Endothelial cell of umbilical vein (primary cell): Measurements from ENCODE around the gene TMEM234. TPM values are rescaled to one million over a fixed set of nuclear protein-coding genes. Genes with fewer than 3 reads are reported as not detected.
A peak's percentile ranks its signal among the peaks of the same experiment; 100 is the strongest.

Experiments
- BruUV-seq: library from RNA; stranded (reverse); fragments of 400-500 nt; replicated peaks from 2 replicates; lab custom pipeline; 2021; lab: Mats Ljungman, UMichigan
- CTCF ChIA-PET: fragments of 300-600, 350-600 bp; sonication (Branson Sonifier 250); formaldehyde crosslinking; loops from one replicate; lab custom pipeline; 2021; ENCODE audit warnings: antibody characterized with exemption, inconsistent platforms; lab: Charles Lee
- POLR2A ChIA-PET: fragments of 300-600, 350-600 bp; sonication (Branson Sonifier 250); formaldehyde crosslinking; loops from one replicate; lab custom pipeline; 2021; ENCODE audit warnings: antibody characterized with exemption, inconsistent platforms; lab: Charles Lee
- DNase-seq: peaks from one replicate; pipeline ENCODE4 v3.0.0-alpha.2; 2011; ENCODE audit warnings: low read depth, low spot score
- FAIRE-seq: peaks from 2 replicates; lab custom pipeline; 2011; peaks lifted over from hg19 to GRCh38; lab: Jason Lieb, UNC
- H2AFZ ChIP-seq: 2 replicates; pipeline ENCODE4 v1.6.0; 2012; ENCODE audit warnings: low read depth, low read length, control low read depth, inconsistent platforms
- H3K27ac ChIP-seq: 2 replicates; pipeline ENCODE4 v1.5.1; 2011; ENCODE audit warnings: low read depth, mild to moderate bottlenecking, control low read depth, low read length, moderate library complexity; ENCODE audit not compliant: insufficient read depth
- H3K27me3 ChIP-seq, 2 experiments: 2 replicates each; pipeline versions ENCODE4 v1.6.0 to v1.6.1; 2011; ENCODE audit warnings: low read length in 2 of 2, mixed read lengths in 1 of 2; ENCODE audit not compliant: control insufficient read depth in 2 of 2, insufficient read depth in 2 of 2
- H3K36me3 ChIP-seq, 2 experiments: 2 replicates in 1 of 2; 3 replicates in 1 of 2; pipeline ENCODE4 v1.5.1; 2011; ENCODE audit warnings: low read length in 2 of 2, mild to moderate bottlenecking in 1 of 2, moderate library complexity in 1 of 2; ENCODE audit not compliant: control insufficient read depth in 2 of 2, insufficient read depth in 2 of 2; ENCODE audit errors: extremely low read depth in 1 of 2
- H3K4me1 ChIP-seq: 3 replicates; pipeline ENCODE4 v1.5.1; 2011; ENCODE audit warnings: mild to moderate bottlenecking, low read length; ENCODE audit not compliant: control insufficient read depth, insufficient read depth; ENCODE audit errors: extremely low read depth
- H3K4me2 ChIP-seq: 2 replicates; pipeline ENCODE4 v1.6.1; 2011; ENCODE audit warnings: low read length, control low read depth, mixed read lengths; ENCODE audit not compliant: insufficient read depth
- H3K4me3 ChIP-seq, 3 experiments: fragments of 200-600 bp in 1 of 3; sonication (generic), shearing (Covaris generic) in 1 of 3; replicated peaks in 1 of 3; 2 replicates each; pipeline ENCODE4 v1.5.1; 2011 to 2016; ENCODE audit warnings: control low read depth in 3 of 3, low read length in 3 of 3, mild to moderate bottlenecking in 2 of 3, inconsistent platforms in 1 of 3, low read depth in 1 of 3, moderate library complexity in 1 of 3; ENCODE audit not compliant: insufficient read depth in 1 of 3
- H3K79me2 ChIP-seq: 2 replicates; pipeline ENCODE4 v1.6.0; 2012; ENCODE audit warnings: low read length, inconsistent platforms; ENCODE audit not compliant: control insufficient read depth, insufficient read depth
- H3K9ac ChIP-seq: replicated peaks from 2 replicates; pipeline ENCODE3; 2011; ENCODE audit warnings: low read length, control low read depth; ENCODE audit not compliant: insufficient read depth; ENCODE audit errors: extremely low read depth
- H3K9me1 ChIP-seq: replicated peaks from 3 replicates; pipeline ENCODE4 v1.6.0; 2011; ENCODE audit warnings: mild to moderate bottlenecking, low read length; ENCODE audit not compliant: control insufficient read depth, insufficient read depth; ENCODE audit errors: extremely low read depth
- H3K9me3 ChIP-seq: replicated peaks from 2 replicates; pipeline ENCODE4 v1.5.1; 2012; ENCODE audit warnings: low read length, inconsistent platforms; ENCODE audit not compliant: control insufficient read depth, insufficient read depth
- H4K20me1 ChIP-seq: replicated peaks from 2 replicates; pipeline ENCODE3; 2011; ENCODE audit warnings: mild to moderate bottlenecking, low read length; ENCODE audit not compliant: control insufficient read depth, insufficient read depth; ENCODE audit errors: extremely low read depth
- CTCF ChIP-seq, 2 donors: IDR thresholded peaks; 1 replicate in 1 of 2; 2 replicates in 1 of 2; pipeline ENCODE4 v1.5.1; 2011; ENCODE audit warnings: low read length in 2 of 2, mild to moderate bottlenecking in 2 of 2, moderate library complexity in 2 of 2, control low read depth in 1 of 2, inconsistent platforms in 1 of 2, low read depth in 1 of 2; ENCODE audit not compliant: insufficient read depth in 1 of 2; ENCODE audit errors: extremely low read depth in 1 of 2
- EZH2 ChIP-seq: IDR thresholded peaks from 2 replicates; pipeline ENCODE4 v1.6.1; 2012; ENCODE audit warnings: borderline replicate concordance, low read depth, mild to moderate bottlenecking, moderate library complexity, low read length, inconsistent platforms; ENCODE audit not compliant: severe bottlenecking
- FOS ChIP-seq: IDR thresholded peaks from 2 replicates; pipeline ENCODE4 v1.6.1; 2011; ENCODE audit warnings: mild to moderate bottlenecking, low read length, moderate library complexity, borderline replicate concordance; ENCODE audit not compliant: insufficient read depth
- GATA2 ChIP-seq: IDR thresholded peaks from 2 replicates; pipeline ENCODE4 v1.7.0; 2011; ENCODE audit warnings: low read depth, mild to moderate bottlenecking, moderate library complexity, mixed read lengths, low read length; ENCODE audit not compliant: insufficient read length, insufficient read depth
- JUN ChIP-seq: IDR thresholded peaks from 2 replicates; pipeline ENCODE4 v1.6.1; 2011; ENCODE audit warnings: borderline replicate concordance, low read depth; ENCODE audit not compliant: insufficient read length, insufficient read depth
- MAX ChIP-seq: IDR thresholded peaks from 2 replicates; pipeline ENCODE4 v1.6.1; 2011; ENCODE audit not compliant: insufficient read depth, insufficient read length
- MYC ChIP-seq: IDR thresholded peaks from one replicate; pipeline ENCODE4 v1.6.1; 2011; ENCODE audit warnings: mild to moderate bottlenecking, low read depth, low read length
- POLR2AphosphoS5 ChIP-seq: IDR thresholded peaks from 2 replicates; pipeline ENCODE4 v1.6.1; 2012; ENCODE audit warnings: low read depth, mild to moderate bottlenecking, control low read depth, low read length, moderate library complexity; ENCODE audit not compliant: insufficient read depth
- dilution Hi-C: fragments of 300-500 bp; cut with MboI; formaldehyde crosslinking; loops from one replicate; pipeline ENCODE4 v1.15.0; 2019; ENCODE audit warnings: low sequenced_read_pairs; ENCODE audit not compliant: extremely low pct_ligation_motif_present
- intact Hi-C: fragments of 100-400 bp; cut with micrococcal nuclease; formaldehyde crosslinking; loops from one replicate; pipeline ENCODE4 v1.10.0; 2022
- polyA plus RNA-seq, 4 experiments: library from polyadenylated mRNA; depleted of rRNA in 3 of 4; stranded (reverse) in 3 of 4; unstranded in 1 of 4; fragments of >200 nt; gene quantifications; 2 replicates each; pipeline versions ENCODE4 v1.2.1 to v1.2.3, GENCODE V29; 2011 to 2012; ENCODE audit warnings: missing spikeins in 1 of 4
- total RNA-seq: library from RNA; stranded (reverse); gene quantifications from 2 replicates; pipeline ENCODE4 v1.2.3, GENCODE V29; 2021

Gene TMEM234
- total and polyA plus RNA-seq, 2 donors (not counting 3 experiments of a cell fraction or from before 2014, with no cell fraction given): 20.7 to 21.3 TPM

GRCh38 chr1:32178380-32179192 lies 43.6 kb downstream of the TMEM234 start:
- intact Hi-C loops: loop anchor here (2.0 kb wide), 2 partner anchors 62 to 70 kb away; partner anchors contain the start of gene KPNA6
- H4K20me1 ChIP-seq: no peaks in the 10 kb centered on the region
- H3K4me3 ChIP-seq: no peak overlapping the region
- peaks cover 30% of the 10 kb centered on the region for H3K79me2 ChIP-seq
- peak overlapping the region; percentile 88 for H3K27ac ChIP-seq
- no peaks in the 10 kb centered on the region for H3K27me3 ChIP-seq
- H3K36me3 ChIP-seq: peaks cover 3 to 5% of the 10 kb centered on the region in 2 experiments
- TF ChIP-seq MAX (no peak), GATA2 (no peak)
- peak overlapping the region; percentile 83 for H2AFZ ChIP-seq
- H3K9me1 ChIP-seq: no peaks in the 10 kb centered on the region
- H3K4me1 ChIP-seq: peaks cover 22% of the 10 kb centered on the region
- no TSS peak for BruUV-seq
- FAIRE-seq (peak; percentile 44), DNase-seq (no peak)
- POLR2A ChIA-PET: interaction anchor here (0.6 to 2.5 kb wide), 4 partner anchors 70 to 165 kb away, joined by 3 to 9 read pairs (median 6); partner anchors contain the start of genes KHDRBS1, KPNA6, MARCKSL1 and TMEM39B
- peak overlapping the region; percentile 57 for H3K4me2 ChIP-seq
- dilution Hi-C loops: no loop called here
- no peak overlapping the region for H3K9ac ChIP-seq
- CTCF ChIA-PET: interaction anchor here (0.5 to 2.3 kb wide), 4 partner anchors 15 to 138 kb away, joined by 3 to 13 read pairs (median 3); partner anchors contain the start of gene KPNA6
- H3K9me3 ChIP-seq: no peaks in the 10 kb centered on the region

GRCh38 chr1:32172621-32173245 lies 49.4 kb downstream of the TMEM234 start:
- intact Hi-C loops (loop anchor here (2.0 kb wide), 1 partner anchor 24 kb away; no protein-coding TSS in a partner anchor), dilution Hi-C loops (no loop called here)
- FAIRE-seq: peak; percentile 87
- Histone ChIP-seq H3K4me2 (no peak overlapping the region), H3K9me3 (no peaks in the 10 kb centered on the region), H3K27me3 (no peaks in the 10 kb centered on the region), H4K20me1 (no peaks in the 10 kb centered on the region), H3K36me3 (peaks cover 20 to 22% of the 10 kb centered on the region in 2 experiments), H3K9me1 (no peaks in the 10 kb centered on the region), H3K4me1 (peaks cover 12% of the 10 kb centered on the region), H2AFZ (no peak overlapping the region), H3K9ac (no peak overlapping the region), H3K79me2 (no peaks in the 10 kb centered on the region), H3K4me3 (no peak overlapping the region), H3K27ac (peak overlapping the region; percentile 3)
- TSS peak; percentile 8 for BruUV-seq
- TF ChIP-seq POLR2AphosphoS5: no peak
- TF ChIP-seq JUN: no peak
- TF ChIP-seq GATA2: no peak
- no peak for TF ChIP-seq MAX
- TF ChIP-seq CTCF (IDR thresholded peaks at IDR 0.05; ENCODE audit: extremely low read depth in 1 of 2, insufficient read depth in 1 of 2, low read depth in 1 of 2, low read length in 2 of 2): no peak
- no peak for TF ChIP-seq EZH2
- no peak for TF ChIP-seq MYC
- TF ChIP-seq FOS: peak; percentile 64
- DNase-seq: peak; percentile 56
- CTCF ChIA-PET: interaction anchor here (0.5 to 1.3 kb wide), 5 partner anchors 9 to 64 kb away, joined by 3 to 6 read pairs (median 3); no protein-coding TSS in a partner anchor
- POLR2A ChIA-PET: interaction anchor here (0.6 kb wide), 1 partner anchor 16 kb away, joined by 3 read pairs; no protein-coding TSS in a partner anchor
